Progenitor cell of endocrine pancreas (in vitro differentiated cells): ENCODE data around the gene TNFRSF1A. TPM values are rescaled to one million over a fixed set of nuclear protein-coding genes. Genes with fewer than 3 reads are reported as not detected.
A peak's percentile ranks its signal among the peaks of the same experiment; 100 is the strongest.

Experiments used
- DNase-seq: peaks from one replicate; pipeline ENCODE4 v3.0.0; 2021; ENCODE audit warnings: low spot score; ENCODE audit not compliant: unreplicated experiment
- H3K27ac Mint-ChIP-seq: 2 replicates; pipeline ENCODE4 v1.8.0; 2021; ENCODE audit warnings: mild to moderate bottlenecking, moderate library complexity, mixed read lengths
- H3K27me3 Mint-ChIP-seq: 2 replicates; pipeline ENCODE4 v1.8.0; 2021; ENCODE audit warnings: mixed read lengths
- H3K36me3 Mint-ChIP-seq: 2 replicates; pipeline ENCODE4 v1.8.0; 2022; ENCODE audit warnings: mixed read lengths; ENCODE audit not compliant: insufficient read depth
- H3K4me1 Mint-ChIP-seq: 2 replicates; pipeline ENCODE4 v1.8.0; 2021; ENCODE audit warnings: low read depth, mixed read lengths
- H3K4me3 Mint-ChIP-seq: 2 replicates; pipeline ENCODE4 v1.8.0; 2021; ENCODE audit warnings: low read depth, mild to moderate bottlenecking, moderate library complexity, mixed read lengths
- H3K9me3 Mint-ChIP-seq: 2 replicates; pipeline ENCODE4 v1.8.0; 2021; ENCODE audit warnings: low read depth, mixed read lengths
- CTCF ChIP-seq: fragments of 200-600 bp; sonication (generic); IDR thresholded peaks from one replicate; pipeline ENCODE4 v1.5.0; 2021; ENCODE audit warnings: antibody characterized with exemption, mild to moderate bottlenecking; ENCODE audit not compliant: unreplicated experiment
- total RNA-seq: library from RNA; stranded (reverse); gene quantifications from 2 replicates; pipeline ENCODE4 v1.2.1, GENCODE V29; 2021

TNFRSF1A gene
- total RNA-seq, 1 donor from 2014 or later: 67.5 TPM

GRCh38 chr12:6312529-6313325 is 29.1 kb downstream of the TNFRSF1A start:
- peak overlapping the region; percentile 56 for H3K4me3 Mint-ChIP-seq
- H3K4me1 Mint-ChIP-seq: peaks cover 18% of the 10 kb centered on the region
- no peak for TF ChIP-seq CTCF
- no peaks in the 10 kb centered on the region for H3K9me3 Mint-ChIP-seq
- no peak for DNase-seq
- peaks cover 16% of the 10 kb centered on the region for H3K36me3 Mint-ChIP-seq
- peak overlapping the region; percentile 46 for H3K27ac Mint-ChIP-seq
- peaks cover 13% of the 10 kb centered on the region for H3K27me3 Mint-ChIP-seq

- no peaks in the 10 kb centered on the region for H3K9me3 Mint-ChIP-seq
- no peak for TF ChIP-seq CTCF
- peaks cover 15% of the 10 kb centered on the region for H3K36me3 Mint-ChIP-seq
- H3K4me3 Mint-ChIP-seq: peak overlapping the region; percentile 56
- H3K27ac Mint-ChIP-seq: no peak overlapping the region
- H3K27me3 Mint-ChIP-seq: peaks cover 20% of the 10 kb centered on the region
- DNase-seq: no peak
- peaks cover 18% of the 10 kb centered on the region for H3K4me1 Mint-ChIP-seq
Measured at GRCh38 chr12:6311822-6312528, 29.9 kb downstream of the TNFRSF1A start.

GRCh38 chr12:6310771-6311610 is 30.9 kb downstream of the TNFRSF1A start:
- Mint-ChIP-seq H3K4me3 (peak overlapping the region; percentile 75), H3K36me3 (peaks cover 13% of the 10 kb centered on the region), H3K4me1 (peaks cover 18% of the 10 kb centered on the region), H3K9me3 (no peaks in the 10 kb centered on the region), H3K27ac (peak overlapping the region; percentile 74), H3K27me3 (peaks cover 30% of the 10 kb centered on the region)
- DNase-seq: no peak
- no peak for TF ChIP-seq CTCF

- Mint-ChIP-seq H3K36me3 (no peaks in the 10 kb centered on the region), H3K27me3 (peaks cover 38% of the 10 kb centered on the region), H3K9me3 (no peaks in the 10 kb centered on the region), H3K4me3 (no peak overlapping the region), H3K27ac (no peak overlapping the region), H3K4me1 (peaks cover 13% of the 10 kb centered on the region)
- TF ChIP-seq CTCF: no peak
- DNase-seq: no peak
Measured at GRCh38 chr12:6307529-6307928, 34.3 kb downstream of the TNFRSF1A start.

GRCh38 chr12:6306599-6307220 is 35.2 kb downstream of the TNFRSF1A start:
- Mint-ChIP-seq H3K27me3 (peaks cover 38% of the 10 kb centered on the region), H3K9me3 (no peaks in the 10 kb centered on the region)

More at GRCh38 chr12:6306599-6307220, 35.2 kb downstream of the TNFRSF1A start:
- Mint-ChIP-seq H3K27ac (no peak overlapping the region), H3K36me3 (no peaks in the 10 kb centered on the region), H3K4me1 (peaks cover 12% of the 10 kb centered on the region), H3K4me3 (no peak overlapping the region)
- no peak for TF ChIP-seq CTCF
- no peak for DNase-seq
